NOMO-1 treated with DMSO at 0.1 percent for 48 hours (cell line): ENCODE measurements around the gene STAT5B.
A peak's percentile ranks its signal among the peaks of the same experiment; 100 is the strongest.
"Not testable (repeated sequence)": the region's sequence is repeated elsewhere in the genome, so short reads cannot be mapped to it uniquely, and the experiment has no call there.

Experiments
- DNase-seq: peaks from one replicate; lab custom pipeline; 2025; ENCODE audit not compliant: unreplicated experiment; lab: John Stamatoyannopoulos, UW

STAT5B gene

GRCh38 chr17:42199416-42200011 lies 76.7 kb downstream of the STAT5B start:
- DNase-seq = no peak

GRCh38 chr17:42198897-42199296 lies 77.3 kb downstream of the STAT5B start:
- DNase-seq = peak; percentile 81

DNA sequence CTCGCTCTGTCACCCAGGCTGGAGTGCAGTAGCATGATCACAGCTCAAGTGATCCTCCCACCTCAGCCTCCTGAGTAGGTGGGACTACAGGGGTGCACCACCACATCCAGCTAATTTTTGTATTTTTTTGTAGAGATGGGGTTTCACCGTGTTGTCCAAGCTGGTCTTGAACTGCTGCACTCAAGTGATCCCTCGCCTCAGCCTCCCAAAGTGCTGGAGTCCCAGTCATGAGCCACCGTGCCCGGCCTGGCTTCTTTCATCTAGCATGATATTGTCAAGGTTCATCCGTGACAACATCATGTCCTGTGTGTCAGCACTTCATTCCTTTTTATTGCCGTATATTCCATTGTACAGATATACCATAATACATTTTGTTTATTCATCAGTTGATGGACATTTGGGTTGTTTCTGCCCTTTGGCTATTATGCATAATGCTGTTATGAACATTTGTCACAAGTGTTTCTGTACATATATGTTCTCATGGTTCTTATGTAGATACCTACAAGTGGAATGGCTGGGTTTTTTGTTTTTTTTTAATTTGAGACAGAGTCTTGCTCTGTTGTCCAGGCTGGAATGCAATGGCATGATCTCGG lies 78.5 kb downstream of the STAT5B start:
- DNase-seq = no peak

- DNase-seq = peak; percentile 84
Observed at GRCh38 chr17:42193969-42194899, 82.0 kb downstream of the STAT5B start, which contains the start of gene GHDC. Gene GHDC, minus strand, starts transcription at chr17:42194494. Its CDS starts 913 bp downstream, at chr17:42193581.

DNA sequence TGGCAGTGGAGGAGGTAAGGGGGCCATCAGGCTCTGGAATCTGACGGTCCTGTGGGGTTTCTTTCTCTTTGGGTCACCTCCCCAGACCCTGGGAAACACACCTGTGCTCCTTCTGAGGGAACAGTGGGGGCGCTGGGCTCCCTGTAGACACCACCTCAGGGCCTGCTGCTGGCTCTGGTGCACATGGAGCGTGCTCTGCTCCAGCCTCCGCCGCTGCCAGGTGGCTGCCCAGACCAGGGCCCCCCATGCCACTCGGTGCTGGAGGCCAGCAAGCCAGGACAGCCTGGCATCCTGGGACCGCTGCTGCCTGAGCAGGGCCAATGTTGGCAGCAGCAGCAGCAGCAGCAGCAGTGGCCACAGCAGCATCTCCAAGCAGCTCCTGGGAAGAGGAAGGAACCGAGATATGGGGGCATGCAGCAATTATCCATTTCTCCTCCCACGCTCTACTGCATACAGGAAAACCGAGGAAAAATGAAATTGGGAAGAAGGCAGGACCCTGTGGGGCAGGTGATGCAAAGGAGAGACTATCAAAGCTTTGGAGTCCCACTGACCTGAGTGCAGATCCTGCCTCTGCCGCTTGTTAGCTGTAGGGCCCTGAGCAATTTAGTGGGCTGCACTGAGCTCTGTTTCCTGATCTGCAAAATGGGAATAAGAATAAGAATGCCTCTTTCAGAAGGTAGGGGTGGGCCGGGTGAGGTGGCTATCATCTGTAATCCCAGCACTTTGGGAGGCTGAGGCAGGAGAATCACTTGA lies 82.8 kb downstream of the STAT5B start:
- DNase-seq = no peak

DNA sequence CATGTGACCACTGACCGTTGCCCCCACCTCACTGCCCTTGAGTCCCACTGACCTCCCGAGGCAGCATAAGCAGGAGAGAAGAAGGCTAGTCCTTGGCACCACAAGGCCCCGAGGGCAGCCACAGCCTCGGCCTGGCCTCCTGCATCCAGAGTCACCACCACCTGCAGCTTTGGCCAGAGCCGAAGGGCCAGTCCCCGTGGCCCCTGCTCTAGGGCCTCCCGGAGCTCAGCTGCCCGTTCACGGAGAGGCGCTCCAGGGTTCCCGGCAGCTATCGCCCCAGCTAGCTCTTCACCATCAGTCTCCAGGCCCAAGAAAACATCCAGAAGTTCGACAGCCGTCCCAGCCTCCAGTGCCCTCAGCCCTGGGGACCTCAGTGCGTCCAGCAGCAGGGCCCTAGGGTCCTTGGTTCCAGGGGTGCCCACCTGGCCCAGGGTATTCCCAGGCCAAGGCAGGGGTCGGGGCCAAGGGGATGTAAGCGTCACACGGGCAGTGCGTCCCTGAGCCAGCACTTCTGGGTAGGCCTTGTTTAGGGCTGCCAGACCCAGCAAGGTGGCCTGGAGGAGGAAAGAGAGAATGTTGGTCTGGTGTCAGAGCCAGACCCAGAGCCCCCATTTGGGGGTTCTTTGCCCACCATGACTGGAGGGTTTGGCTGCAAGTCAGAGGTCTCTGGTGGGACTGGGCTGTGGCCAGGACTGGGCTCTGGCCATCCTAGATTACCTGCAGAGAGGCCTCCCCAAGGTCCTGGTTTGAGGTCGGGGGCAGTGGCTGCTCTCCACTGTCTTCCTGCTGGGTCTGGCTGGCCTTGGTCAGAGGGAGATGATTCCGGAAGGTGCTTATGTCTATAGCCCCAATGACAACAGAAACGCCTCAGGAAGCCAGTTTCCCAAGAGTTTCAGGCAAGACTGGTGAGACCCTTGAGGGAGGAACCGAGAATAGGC lies 83.7 kb downstream of the STAT5B start:
- DNase-seq = no peak

DNA sequence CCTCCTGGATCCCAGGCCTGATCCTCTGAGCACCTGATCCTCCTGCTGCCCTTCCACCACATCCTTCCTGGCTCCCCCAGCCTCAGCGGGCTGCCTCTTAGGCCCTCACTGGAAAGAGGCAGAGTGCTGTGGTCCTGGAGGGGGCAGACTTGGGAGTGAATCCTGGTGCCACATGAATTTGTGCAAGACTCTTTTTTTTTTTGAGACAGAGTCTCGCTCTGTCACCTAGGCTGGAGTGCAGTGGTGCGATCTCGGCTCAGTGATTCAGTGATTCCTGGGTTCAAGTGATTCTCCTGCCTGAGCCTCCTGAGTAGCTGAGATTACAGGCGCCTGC lies 84.9 kb downstream of the STAT5B start:
- no peak for DNase-seq

DNA sequence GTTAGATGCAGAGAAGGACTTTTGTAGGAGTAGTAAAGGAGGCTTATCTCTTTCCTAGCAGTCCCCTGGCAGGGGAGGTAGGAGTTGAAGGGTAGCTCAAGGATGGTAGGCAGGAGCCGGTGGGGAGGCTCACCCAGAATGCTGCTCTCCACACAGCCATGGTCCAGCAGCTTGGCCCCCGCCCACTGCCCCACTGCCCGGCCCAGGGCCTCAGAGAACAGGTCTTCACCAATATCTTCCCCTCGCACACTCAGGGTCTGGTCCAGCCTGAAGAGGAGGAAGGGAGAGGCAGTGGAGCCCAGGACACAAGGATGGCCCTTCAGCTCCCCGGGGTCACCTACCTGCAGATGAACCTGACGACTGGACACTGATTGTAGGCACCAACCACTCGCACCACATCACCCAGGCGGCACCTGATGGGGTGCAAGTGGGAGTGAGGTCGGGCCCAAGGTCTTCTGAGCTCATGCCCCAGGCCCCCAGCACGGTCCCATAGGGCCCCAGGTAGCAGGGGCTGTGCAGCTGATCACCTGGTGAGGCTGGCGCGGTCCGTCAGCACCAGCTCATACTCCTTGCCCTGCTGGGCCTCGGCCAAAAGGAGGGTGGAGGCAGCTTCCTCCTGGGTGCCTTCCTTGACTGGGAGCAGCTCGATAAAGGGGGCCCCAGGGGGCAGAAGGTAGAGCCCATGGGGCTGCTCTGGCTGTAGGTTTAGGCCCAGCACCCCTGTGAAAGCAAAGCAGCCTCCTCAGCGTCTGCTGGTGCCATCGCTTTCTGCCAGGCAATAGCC lies 85.5 kb downstream of the STAT5B start:
- no peak for DNase-seq

GRCh38 chr17:42189651-42189965 lies 86.6 kb downstream of the STAT5B start:
- no peak for DNase-seq

- peak; percentile 45 for DNase-seq
Observed at GRCh38 chr17:42188749-42189650, 87.2 kb downstream of the STAT5B start.

GRCh38 chr17:42187833-42188232 lies 88.4 kb downstream of the STAT5B start:
- no peak for DNase-seq

GRCh38 chr17:42186191-42186590 lies 90.0 kb downstream of the STAT5B start:
- DNase-seq = not testable (repeated sequence)

DNA sequence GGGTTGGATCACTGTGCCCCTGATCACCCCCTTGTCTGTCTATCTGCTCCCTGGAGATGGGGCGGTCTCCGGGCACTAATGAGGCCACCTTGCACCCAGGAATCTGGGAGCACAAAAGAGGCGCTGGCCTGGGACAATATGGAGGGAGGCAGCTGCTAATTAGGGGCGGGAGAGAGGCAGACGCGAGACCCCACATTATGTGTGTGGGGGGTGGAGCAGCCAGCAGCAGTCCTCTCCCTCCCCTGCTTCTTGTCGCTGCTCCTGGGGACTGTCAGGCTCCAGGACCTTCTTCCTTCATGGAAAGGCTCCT lies 90.6 kb downstream of the STAT5B start:
- DNase-seq = no peak

DNA sequence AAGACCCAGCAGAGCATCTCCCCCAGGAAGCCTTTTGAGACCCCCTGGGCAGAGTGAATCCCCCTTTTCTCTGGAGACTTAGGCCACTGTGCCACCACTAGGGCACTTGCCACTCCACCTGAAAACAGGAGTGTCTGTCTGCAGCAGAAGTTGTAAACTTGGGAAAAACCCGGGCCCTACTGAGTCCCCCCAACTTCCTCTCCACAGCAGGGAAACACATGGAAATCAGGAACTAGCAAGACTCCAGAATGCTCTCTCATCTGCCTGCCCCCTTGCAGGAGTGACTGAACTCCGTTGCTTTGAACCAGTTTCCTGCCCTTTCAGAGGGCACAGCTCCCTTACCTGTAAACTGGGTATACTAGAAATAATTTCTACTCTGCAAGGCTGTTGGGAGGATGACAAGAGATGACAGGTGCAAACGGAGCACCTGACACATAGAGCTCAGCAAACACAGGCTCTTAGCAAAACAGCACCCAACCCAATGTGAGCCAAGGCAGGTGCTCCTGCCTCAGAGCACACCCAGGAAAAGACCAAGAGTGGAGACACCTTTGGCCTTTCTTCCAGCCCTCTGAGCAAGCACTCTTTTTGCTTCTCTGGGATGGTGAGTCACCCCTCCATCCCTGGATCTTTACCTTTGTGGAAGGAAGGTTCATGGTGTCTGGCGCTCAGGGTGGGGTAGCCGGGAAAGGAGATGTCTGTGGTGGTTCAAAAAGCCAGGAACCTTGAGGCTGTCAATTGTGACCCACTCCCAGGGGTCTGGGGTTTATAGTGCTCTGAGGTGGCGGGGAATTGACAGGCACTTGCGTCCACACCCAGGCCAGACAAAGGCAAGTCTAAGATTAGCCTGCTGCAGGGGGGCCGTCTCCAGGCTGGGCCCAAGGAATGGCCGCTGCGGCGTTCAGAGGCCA lies 91.2 kb downstream of the STAT5B start, which contains the start of gene HCRT:
HCRT (minus strand) TSS at position 740 of the 908 bp plus-strand sequence; CDS start at position 653, 87 bp downstream.
- no peak for DNase-seq

DNA sequence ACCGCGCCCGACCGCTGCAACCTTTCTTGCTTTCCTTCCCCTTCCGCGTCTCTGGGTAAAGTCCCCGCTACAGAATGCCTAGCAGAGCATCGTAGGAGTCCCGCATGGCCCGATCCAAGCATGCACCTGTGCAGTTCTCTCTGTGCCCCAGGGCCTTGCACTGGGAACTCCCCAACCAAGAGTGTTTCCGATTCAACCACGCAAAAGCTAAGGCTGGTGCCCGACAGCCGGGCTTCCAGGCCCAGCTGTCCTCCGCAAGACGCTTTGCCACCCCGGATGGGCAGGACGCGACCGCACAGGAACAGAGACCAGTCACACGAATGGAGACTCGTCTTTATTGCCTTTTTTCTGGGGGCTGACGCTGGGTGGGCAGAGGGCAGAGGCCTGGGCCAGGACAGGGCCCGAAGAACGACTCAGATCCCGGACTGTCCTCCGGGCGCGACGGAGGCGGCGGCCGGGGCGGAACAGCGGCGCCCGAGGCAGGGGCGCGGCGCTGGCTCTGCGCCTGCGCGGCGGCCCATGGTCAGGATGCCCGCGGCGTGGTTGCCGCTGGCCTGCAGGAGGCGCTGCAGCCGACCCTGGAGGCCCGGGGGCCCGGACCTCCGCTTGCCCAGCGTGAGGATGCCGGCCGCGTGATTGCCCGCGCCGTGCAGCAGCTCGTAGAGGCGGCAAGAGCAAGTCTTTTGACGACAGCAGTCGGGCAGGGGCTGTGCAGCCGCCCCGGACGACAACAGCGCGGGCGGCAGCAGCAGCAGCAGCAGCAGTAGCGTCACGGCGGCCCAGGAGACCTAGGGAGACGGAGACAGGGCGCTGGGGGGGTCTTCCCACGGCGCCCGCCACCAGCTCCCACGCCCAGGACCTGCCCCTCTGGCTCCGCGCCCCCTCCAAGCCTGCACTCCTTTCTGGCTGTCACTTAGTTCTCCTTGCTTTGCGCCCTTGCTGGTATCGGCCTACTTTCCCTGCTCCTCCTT lies 92.2 kb downstream of the STAT5B start:
- peak; percentile 78 for DNase-seq

GRCh38 chr17:42182927-42183734 lies 93.1 kb downstream of the STAT5B start:
- DNase-seq = no peak
